IMR-90 (cell line): ENCODE results near the gene MUC21. TPM values are rescaled to one million over a fixed set of nuclear protein-coding genes. Genes with fewer than 3 reads are reported as not detected.

Experiments used
- ATAC-seq: fragments of 200-7000 bp; cut with Tn5 transposase; 2 replicates; pipeline ENCODE4 v1.9.1; 2020; ENCODE audit warnings: low read depth, mild to moderate bottlenecking, moderate library complexity
- BruUV-seq: library from RNA; stranded (reverse); fragments of 400-500 nt; replicated peaks from 2 replicates; lab custom pipeline; 2021; lab: Mats Ljungman, UMichigan
- CTCF ChIA-PET: fragments of 300-600 bp; formaldehyde crosslinking; extraction: SDS; loops from one replicate; lab custom pipeline; 2021; ENCODE audit warnings: antibody characterized with exemption; lab: Yijun Ruan, JAX
- POLR2A ChIA-PET: fragments of 300-600 bp; sonication (Branson Sonifier 250); formaldehyde crosslinking; loops from one replicate; lab custom pipeline; 2022; ENCODE audit warnings: antibody characterized with exemption; ENCODE audit not compliant: unreplicated experiment; lab: Charles Lee
- DNase-seq: peaks from one replicate; pipeline ENCODE4 v3.0.0; 2013
- H2AFZ ChIP-seq: replicated peaks from 2 replicates; pipeline ENCODE3; 2013; ENCODE audit warnings: low read length, mild to moderate bottlenecking; ENCODE audit not compliant: poor library complexity
- H2AK5ac ChIP-seq: 2 replicates; pipeline ENCODE4 v1.6.1; 2013; ENCODE audit warnings: low read depth, low read length, inconsistent platforms
- H2AK9ac ChIP-seq: replicated peaks from 2 replicates; pipeline ENCODE3; 2013; ENCODE audit warnings: mild to moderate bottlenecking, low read depth, low read length, moderate library complexity; ENCODE audit not compliant: poor library complexity
- H2BK120ac ChIP-seq: 2 replicates; pipeline ENCODE4 v1.6.1; 2013; ENCODE audit warnings: low read depth, low read length, inconsistent platforms
- H2BK15ac ChIP-seq: 3 replicates; pipeline ENCODE4 v1.6.1; 2013; ENCODE audit warnings: low read depth, low read length, inconsistent platforms
- H2BK20ac ChIP-seq: 2 replicates; pipeline ENCODE4 v1.6.1; 2013; ENCODE audit warnings: low read depth, mild to moderate bottlenecking, inconsistent platforms, low read length, moderate library complexity
- H2BK5ac ChIP-seq: 2 replicates; pipeline ENCODE4 v1.6.1; 2013; ENCODE audit warnings: mild to moderate bottlenecking, low read depth, low read length, inconsistent platforms; ENCODE audit not compliant: poor library complexity, severe bottlenecking
- H3K14ac ChIP-seq: replicated peaks from 2 replicates; pipeline ENCODE4 v1.6.1; 2013; ENCODE audit warnings: low read depth, low read length, inconsistent platforms
- H3K18ac ChIP-seq: 2 replicates; pipeline ENCODE4 v1.6.1; 2013; ENCODE audit warnings: low read depth, low read length, control low read depth
- H3K23ac ChIP-seq: 2 replicates; pipeline ENCODE4 v1.6.1; 2013; ENCODE audit warnings: low read depth, low read length, inconsistent platforms
- H3K27ac ChIP-seq: 2 replicates; pipeline ENCODE4 v1.5.1; 2013; ENCODE audit warnings: mild to moderate bottlenecking, control low read depth, low read length; ENCODE audit not compliant: insufficient read depth
- H3K27me3 ChIP-seq: 2 replicates; pipeline ENCODE4 v1.6.1; 2013; ENCODE audit warnings: low read length; ENCODE audit not compliant: control insufficient read depth, insufficient read depth
- H3K36me3 ChIP-seq: 2 replicates; pipeline ENCODE4 v1.6.1; 2013; ENCODE audit warnings: low read length, mixed read lengths; ENCODE audit not compliant: control insufficient read depth, insufficient read depth
- H3K4ac ChIP-seq: 2 replicates; pipeline ENCODE4 v1.6.1; 2013; ENCODE audit warnings: low read depth, low read length, inconsistent platforms
- H3K4me1 ChIP-seq: 2 replicates; pipeline ENCODE4 v1.6.1; 2013; ENCODE audit warnings: low read length, mixed read lengths; ENCODE audit not compliant: control insufficient read depth, insufficient read depth
- H3K4me2 ChIP-seq: 2 replicates; pipeline ENCODE4 v1.6.1; 2013; ENCODE audit warnings: low read depth, mild to moderate bottlenecking, control low read depth, low read length, moderate library complexity
- H3K4me3 ChIP-seq: 2 replicates; pipeline ENCODE4 v1.5.1; 2013; ENCODE audit warnings: low read depth, mild to moderate bottlenecking, control low read depth, low read length, moderate library complexity; ENCODE audit not compliant: insufficient read depth
- H3K56ac ChIP-seq: 2 replicates; pipeline ENCODE4 v1.6.1; 2013; ENCODE audit warnings: low read length, inconsistent platforms; ENCODE audit not compliant: insufficient read depth; ENCODE audit errors: extremely low read depth
- H3K79me1 ChIP-seq, 2 experiments: 2 replicates each; pipeline ENCODE4 v1.6.1; 2013; ENCODE audit warnings: low read length in 2 of 2, inconsistent platforms in 1 of 2, low read depth in 1 of 2
- H3K9ac ChIP-seq: 2 replicates; pipeline ENCODE4 v1.6.1; 2013; ENCODE audit warnings: low read depth, low read length, control low read depth
- H3K9me1 ChIP-seq: 2 replicates; pipeline ENCODE4 v1.6.1; 2013; ENCODE audit warnings: low read length, inconsistent platforms; ENCODE audit not compliant: insufficient read depth
- H3K9me3 ChIP-seq: 2 replicates; pipeline ENCODE4 v1.6.1; 2013; ENCODE audit warnings: low read length; ENCODE audit not compliant: control insufficient read depth, insufficient read depth
- H4K20me1 ChIP-seq: 2 replicates; pipeline ENCODE4 v1.6.1; 2013; ENCODE audit warnings: low read length, inconsistent platforms; ENCODE audit not compliant: insufficient read depth
- H4K5ac ChIP-seq: 2 replicates; pipeline ENCODE4 v1.6.1; 2013; ENCODE audit warnings: mild to moderate bottlenecking, low read depth, low read length, control low read depth
- H4K8ac ChIP-seq, 2 experiments: 2 replicates each; pipeline ENCODE4 v1.6.1; 2013; ENCODE audit warnings: low read depth in 2 of 2, low read length in 2 of 2, control low read depth in 1 of 2, inconsistent platforms in 1 of 2
- H4K91ac ChIP-seq: 2 replicates; pipeline ENCODE4 v1.6.1; 2013; ENCODE audit warnings: low read depth, low read length, inconsistent platforms; ENCODE audit not compliant: insufficient read depth
- BHLHE40 ChIP-seq: fragments of 150-350 bp; IDR thresholded peaks from 2 replicates; pipeline ENCODE4 v1.6.1; 2016; ENCODE audit warnings: mild to moderate bottlenecking, low read depth, low read length
- CEBPB ChIP-seq: IDR thresholded peaks from 2 replicates; pipeline ENCODE4 v1.6.1; 2012; ENCODE audit warnings: low read depth, low read length, improper control_type of control experiment
- CHD1 ChIP-seq: IDR thresholded peaks from 2 replicates; pipeline ENCODE4 v1.6.1; 2012; ENCODE audit warnings: low read depth, low read length, improper control_type of control experiment
- FOS ChIP-seq: fragments of 150-350 bp; IDR thresholded peaks from 2 replicates; pipeline ENCODE4 v1.6.1; 2016; ENCODE audit warnings: low read depth, low read length
- MAFK ChIP-seq: IDR thresholded peaks from 2 replicates; pipeline ENCODE4 v1.6.1; 2012; ENCODE audit warnings: low read depth, low read length, improper control_type of control experiment
- MAZ ChIP-seq: IDR thresholded peaks from 2 replicates; pipeline ENCODE4 v1.6.1; 2012; ENCODE audit warnings: low read depth, mild to moderate bottlenecking, low read length, improper control_type of control experiment, moderate library complexity, borderline replicate concordance
- MXI1 ChIP-seq: IDR thresholded peaks from 2 replicates; pipeline ENCODE4 v1.6.1; 2012; ENCODE audit warnings: low read depth, mild to moderate bottlenecking, low read length, moderate library complexity, borderline replicate concordance
- NFE2L2 ChIP-seq: fragments of 150-350 bp; IDR thresholded peaks from 2 replicates; pipeline ENCODE4 v1.6.1; 2016; ENCODE audit warnings: low read depth, mild to moderate bottlenecking, low read length
- POLR2A ChIP-seq: IDR thresholded peaks from 2 replicates; pipeline ENCODE4 v1.6.1; 2012; ENCODE audit warnings: mild to moderate bottlenecking, low read depth, low read length
- RAD21 ChIP-seq: IDR thresholded peaks from 2 replicates; pipeline ENCODE4 v1.6.1; 2012; ENCODE audit warnings: low read length, improper control_type of control experiment
- RCOR1 ChIP-seq: IDR thresholded peaks from 2 replicates; pipeline ENCODE4 v1.6.1; 2012; ENCODE audit warnings: mild to moderate bottlenecking, low read length, improper control_type of control experiment; ENCODE audit not compliant: insufficient replicate concordance
- RFX5 ChIP-seq: IDR thresholded peaks from 2 replicates; pipeline ENCODE4 v1.8.0; 2012; ENCODE audit warnings: low read depth, mild to moderate bottlenecking, low read length, moderate library complexity
- SMC3 ChIP-seq: fragments of 150-350 bp; IDR thresholded peaks from 2 replicates; pipeline ENCODE4 v1.6.1; 2016; ENCODE audit warnings: low read depth, mild to moderate bottlenecking, antibody characterized with exemption, low read length, moderate library complexity
- USF2 ChIP-seq: fragments of 150-350 bp; IDR thresholded peaks from 2 replicates; pipeline ENCODE4 v1.6.1; 2017; ENCODE audit warnings: mild to moderate bottlenecking, antibody characterized with exemption, low read length, low read depth
- WGBS, 2 experiments: methylation state at CpG; one replicate each; pipeline versions ENCODE4 v1.1.5 to v1.1.7; 2013; ENCODE audit warnings: missing lambda C conversion rate in 2 of 2; ENCODE audit not compliant: insufficient read length in 1 of 2; ENCODE audit errors: extremely low coverage in 2 of 2; 5-methylcytosine and 5-hydroxymethylcytosine counted together
- dilution Hi-C: fragments of 300-500 bp; cut with HindIII; formaldehyde crosslinking; loops from one replicate; pipeline ENCODE4 v1.14.3; 2018; ENCODE audit warnings: low sequenced_read_pairs; ENCODE audit not compliant: unreplicated experiment
- in situ Hi-C: fragments of 300-500 bp; cut with MboI; formaldehyde crosslinking; loops from 3 replicates; pipeline ENCODE4 v1.14.3; 2019; ENCODE audit warnings: low sequenced_read_pairs, inconsistent platforms, mixed read lengths
- intact Hi-C: fragments of 100-400 bp; cut with micrococcal nuclease; formaldehyde crosslinking; loops from 2 replicates; pipeline ENCODE4 v1.10.0; 2022
- polyA plus RNA-seq, 3 experiments: library from polyadenylated mRNA; depleted of rRNA; stranded (reverse); fragments of >200 nt; gene quantifications; 2 replicates each; pipeline ENCODE4 v1.2.3, GENCODE V29; 2012; ENCODE audit warnings: low replicate concordance in 1 of 3
- total RNA-seq: library from RNA; depleted of rRNA; stranded (reverse); fragments of >200 nt; gene quantifications from 2 replicates; pipeline ENCODE4 v1.2.3, GENCODE V29; 2012
- TF ChIP-seq, protein P1 (sequence below): fragments of 150-350 bp; IDR thresholded peaks from 2 replicates; pipeline ENCODE4 v1.6.1; 2016; ENCODE audit warnings: low read depth, mild to moderate bottlenecking, low read length, moderate library complexity, borderline replicate concordance
- TF ChIP-seq, protein P2 (sequence below): conservative IDR thresholded peaks from 2 replicates; pipeline ENCODE4 v1.5.1; 2012; ENCODE audit warnings: mild to moderate bottlenecking, low read depth, low read length, improper control_type of control experiment

MUC21 gene
- total and polyA plus RNA-seq, 2 of the 4 experiments (the other 2 are of a cell fraction): not detected

- H3K56ac ChIP-seq: no peak overlapping the region
- no peaks in the 10 kb centered on the region for H3K79me1 ChIP-seq
- H3K27ac ChIP-seq: no peak overlapping the region
- ChIA-PET CTCF (interaction anchor here (0.5 kb wide), 1 partner anchor 340 kb away, joined by 3 read pairs; no protein-coding TSS in a partner anchor), POLR2A (no interaction called here)
- no peak overlapping the region for H3K4me2 ChIP-seq
- ATAC-seq: no peak
- H3K9me1 ChIP-seq: peaks cover 3% of the 10 kb centered on the region; the same call in 1 of the 2 replicates
- H2BK15ac ChIP-seq: no peak overlapping the region
- intact Hi-C loops (no loop called here), dilution Hi-C loops (no loop called here), in situ Hi-C loops (no loop called here)
- peaks cover 2% of the 10 kb centered on the region; the same call in 1 of the 2 replicates for H3K27me3 ChIP-seq
- WGBS, 2 experiments: no CpG with 5 or more reads among the region's 4 CpGs
- no TSS peak for BruUV-seq
- no peaks in the 10 kb centered on the region for H4K20me1 ChIP-seq
- H3K14ac ChIP-seq: no peak overlapping the region
- H4K8ac ChIP-seq: no peak overlapping the region
- H3K23ac ChIP-seq: no peak overlapping the region
- no peak overlapping the region for H4K91ac ChIP-seq
- no peak overlapping the region for H3K9ac ChIP-seq
- H3K9me3 ChIP-seq: no peaks in the 10 kb centered on the region
- H2BK5ac ChIP-seq: no peak overlapping the region
- no peak overlapping the region for H2BK20ac ChIP-seq
- H3K4me1 ChIP-seq: peaks cover 5% of the 10 kb centered on the region
- no peak overlapping the region for H4K5ac ChIP-seq
- no peak overlapping the region for H2AFZ ChIP-seq
- H3K36me3 ChIP-seq: no peaks in the 10 kb centered on the region
- no peak overlapping the region for H2BK120ac ChIP-seq
- no peak overlapping the region for H2AK9ac ChIP-seq
- no peak overlapping the region for H2AK5ac ChIP-seq
- H3K18ac ChIP-seq: no peak overlapping the region
- H3K4ac ChIP-seq: no peak overlapping the region
- TF ChIP-seq FOS (no peak), BHLHE40 (no peak), MXI1 (no peak), POLR2A (no peak), RFX5 (no peak), MAZ (no peak), RCOR1 (no peak), CEBPB (no peak), USF2 (no peak), SMC3 (no peak), MAFK (no peak), NFE2L2 (no peak), RAD21 (no peak), CHD1 (no peak)
- TF ChIP-seq, protein P1, sequence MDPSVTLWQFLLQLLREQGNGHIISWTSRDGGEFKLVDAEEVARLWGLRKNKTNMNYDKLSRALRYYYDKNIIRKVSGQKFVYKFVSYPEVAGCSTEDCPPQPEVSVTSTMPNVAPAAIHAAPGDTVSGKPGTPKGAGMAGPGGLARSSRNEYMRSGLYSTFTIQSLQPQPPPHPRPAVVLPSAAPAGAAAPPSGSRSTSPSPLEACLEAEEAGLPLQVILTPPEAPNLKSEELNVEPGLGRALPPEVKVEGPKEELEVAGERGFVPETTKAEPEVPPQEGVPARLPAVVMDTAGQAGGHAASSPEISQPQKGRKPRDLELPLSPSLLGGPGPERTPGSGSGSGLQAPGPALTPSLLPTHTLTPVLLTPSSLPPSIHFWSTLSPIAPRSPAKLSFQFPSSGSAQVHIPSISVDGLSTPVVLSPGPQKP: no peak
- TF ChIP-seq, protein P2, sequence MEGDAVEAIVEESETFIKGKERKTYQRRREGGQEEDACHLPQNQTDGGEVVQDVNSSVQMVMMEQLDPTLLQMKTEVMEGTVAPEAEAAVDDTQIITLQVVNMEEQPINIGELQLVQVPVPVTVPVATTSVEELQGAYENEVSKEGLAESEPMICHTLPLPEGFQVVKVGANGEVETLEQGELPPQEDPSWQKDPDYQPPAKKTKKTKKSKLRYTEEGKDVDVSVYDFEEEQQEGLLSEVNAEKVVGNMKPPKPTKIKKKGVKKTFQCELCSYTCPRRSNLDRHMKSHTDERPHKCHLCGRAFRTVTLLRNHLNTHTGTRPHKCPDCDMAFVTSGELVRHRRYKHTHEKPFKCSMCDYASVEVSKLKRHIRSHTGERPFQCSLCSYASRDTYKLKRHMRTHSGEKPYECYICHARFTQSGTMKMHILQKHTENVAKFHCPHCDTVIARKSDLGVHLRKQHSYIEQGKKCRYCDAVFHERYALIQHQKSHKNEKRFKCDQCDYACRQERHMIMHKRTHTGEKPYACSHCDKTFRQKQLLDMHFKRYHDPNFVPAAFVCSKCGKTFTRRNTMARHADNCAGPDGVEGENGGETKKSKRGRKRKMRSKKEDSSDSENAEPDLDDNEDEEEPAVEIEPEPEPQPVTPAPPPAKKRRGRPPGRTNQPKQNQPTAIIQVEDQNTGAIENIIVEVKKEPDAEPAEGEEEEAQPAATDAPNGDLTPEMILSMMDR: no peak
- DNase-seq: no peak
- H3K4me3 ChIP-seq: no peak overlapping the region
Measured at GRCh38 chr6:31004794-31005193, 21.3 kb downstream of the MUC21 start.
